Measurements from ENCODE around the gene XPO4. TPM values are rescaled to one million over a fixed set of nuclear protein-coding genes. Genes with fewer than 3 reads are reported as not detected.
"Not testable (repeated sequence)": the region's sequence is repeated elsewhere in the genome, so short reads cannot be mapped to it uniquely, and the experiment has no call there.

The XPO4 gene
- total RNA-seq, 2 experiments from 2014 or later: 22.8 to 26.4 TPM

- H3K4me3 Mint-ChIP-seq: no peak overlapping the region
- peaks cover 60% of the 10 kb centered on the region for H3K36me3 Mint-ChIP-seq (ENCODE audit: low read depth)
- H3K27me3 Mint-ChIP-seq: no peaks in the 10 kb centered on the region
- intact Hi-C loops (cut with DNase I, micrococcal nuclease): no loop called here
- ATAC-seq (no peak), DNase-seq (no peak)
- CTCF ChIA-PET: interaction anchor here (0.6 kb wide), 1 partner anchor 150 kb away, joined by 4 read pairs; no protein-coding TSS in a partner anchor
- POLR2A ChIA-PET: no interaction called here
- H3K9me3 Mint-ChIP-seq (ENCODE audit: low read depth): peaks cover 22% of the 10 kb centered on the region
- peaks cover 32% of the 10 kb centered on the region for H3K4me1 Mint-ChIP-seq
- H3K27ac Mint-ChIP-seq: no peak overlapping the region
Measured at GRCh38 chr13:20769091-20769490, 133.5 kb downstream of the XPO4 start.

- no peak overlapping the region for H3K27ac Mint-ChIP-seq
- peaks cover 22% of the 10 kb centered on the region for H3K9me3 Mint-ChIP-seq (ENCODE audit: low read depth)
- no peak overlapping the region for H3K4me3 Mint-ChIP-seq
- POLR2A ChIA-PET: no interaction called here
- CTCF ChIA-PET: interaction anchor here (0.6 to 1.2 kb wide), 3 partner anchors 12 to 149 kb away, joined by 3 to 4 read pairs (median 3); no protein-coding TSS in a partner anchor
- intact Hi-C loops (cut with DNase I, micrococcal nuclease): no loop called here
- peaks cover 25% of the 10 kb centered on the region for H3K4me1 Mint-ChIP-seq
- H3K27me3 Mint-ChIP-seq: no peaks in the 10 kb centered on the region
- ATAC-seq (no peak), DNase-seq (no peak)
- peaks cover 55% of the 10 kb centered on the region for H3K36me3 Mint-ChIP-seq (ENCODE audit: low read depth)
Measured at GRCh38 chr13:20767309-20767943, 135.1 kb downstream of the XPO4 start.

GRCh38 chr13:20760872-20761271 lies 141.7 kb downstream of the XPO4 start:
- POLR2A ChIA-PET: no interaction called here
- H3K36me3 Mint-ChIP-seq (ENCODE audit: low read depth): peaks cover 28% of the 10 kb centered on the region
- CTCF ChIA-PET: no interaction called here
- no peak overlapping the region for H3K27ac Mint-ChIP-seq
- no peak overlapping the region for H3K4me3 Mint-ChIP-seq
- ATAC-seq (no peak), DNase-seq (no peak)
- intact Hi-C loops (cut with DNase I, micrococcal nuclease): no loop called here
- H3K4me1 Mint-ChIP-seq: no peaks in the 10 kb centered on the region
- no peaks in the 10 kb centered on the region for H3K27me3 Mint-ChIP-seq
- peaks cover 6% of the 10 kb centered on the region for H3K9me3 Mint-ChIP-seq (ENCODE audit: low read depth)

- Mint-ChIP-seq H3K4me3 (no peak overlapping the region), H3K27ac (no peak overlapping the region), H3K9me3 (ENCODE audit: low read depth) (peaks cover 42% of the 10 kb centered on the region), H3K4me1 (no peaks in the 10 kb centered on the region), H3K36me3 (ENCODE audit: low read depth) (peaks cover 62% of the 10 kb centered on the region), H3K27me3 (no peaks in the 10 kb centered on the region)
- intact Hi-C loops (cut with DNase I, micrococcal nuclease): no loop called here
- DNase-seq (no peak), ATAC-seq (no peak)
- ChIA-PET CTCF (no interaction called here), POLR2A (interaction anchor here (0.6 kb wide), 1 partner anchor 54 kb away, joined by 3 read pairs; no protein-coding TSS in a partner anchor)
Measured at GRCh38 chr13:20754009-20754408, 148.5 kb downstream of the XPO4 start.

DNA sequence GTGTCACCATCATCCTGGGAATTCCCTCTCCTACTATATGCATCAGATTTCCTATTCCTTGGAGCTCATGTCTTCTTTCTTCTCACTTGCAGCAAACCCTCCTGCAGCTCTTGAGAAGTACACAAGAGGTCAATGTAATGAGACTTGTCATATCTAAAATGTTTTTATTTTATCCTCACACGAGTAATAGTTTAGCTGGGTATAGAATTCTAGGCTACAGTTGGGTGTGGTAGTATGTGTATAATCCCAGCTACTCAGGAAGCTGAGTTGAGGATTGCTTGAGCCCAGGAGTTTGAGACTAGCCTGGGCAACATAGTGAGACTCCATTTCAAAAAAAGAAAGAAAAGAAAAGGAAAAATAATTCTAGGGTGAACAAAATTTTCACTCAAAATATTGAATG lies 153.2 kb downstream of the XPO4 start:
- H3K27ac Mint-ChIP-seq: no peak overlapping the region
- no peak overlapping the region for H3K4me3 Mint-ChIP-seq
- no peaks in the 10 kb centered on the region for H3K4me1 Mint-ChIP-seq
- ATAC-seq (no peak), DNase-seq (no peak)
- H3K9me3 Mint-ChIP-seq (ENCODE audit: low read depth): peaks cover 54% of the 10 kb centered on the region
- CTCF ChIA-PET: no interaction called here
- no peaks in the 10 kb centered on the region for H3K27me3 Mint-ChIP-seq
- POLR2A ChIA-PET: no interaction called here
- intact Hi-C loops (cut with DNase I, micrococcal nuclease): no loop called here
- peaks cover 53% of the 10 kb centered on the region for H3K36me3 Mint-ChIP-seq (ENCODE audit: low read depth)

DNA sequence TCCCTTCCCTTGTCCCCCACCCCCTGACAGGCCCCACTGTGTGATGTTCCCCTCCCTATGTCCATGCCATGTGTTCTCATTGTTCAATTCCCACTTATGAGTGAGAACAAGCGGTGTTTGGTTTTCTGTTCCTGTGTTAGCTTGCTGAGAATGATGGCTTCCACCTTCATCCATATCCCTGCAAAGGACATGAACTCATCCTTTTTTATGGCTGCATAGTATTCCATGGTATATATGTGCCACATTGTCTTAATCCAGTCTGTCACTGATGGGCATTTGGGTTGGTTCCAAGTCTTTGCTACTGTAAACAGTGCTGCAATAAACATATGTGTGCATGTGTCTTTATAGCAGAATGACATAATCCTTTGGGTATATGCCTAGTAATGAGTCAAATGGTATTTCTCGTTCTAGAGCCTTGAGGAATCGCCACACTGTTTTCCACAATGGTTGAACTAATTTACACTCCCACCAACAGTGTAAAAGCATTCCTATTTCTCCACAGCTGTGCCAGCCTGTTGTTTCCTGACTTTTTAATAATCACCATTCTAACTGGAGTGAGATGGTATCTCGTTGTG lies 158.6 kb downstream of the XPO4 start:
- H3K4me3 Mint-ChIP-seq; H3K27ac Mint-ChIP-seq; H3K27me3 Mint-ChIP-seq; POLR2A ChIA-PET; CTCF ChIA-PET; DNase-seq; H3K4me1 Mint-ChIP-seq; ATAC-seq; intact Hi-C loops (cut with DNase I, micrococcal nuclease): not testable (repeated sequence)
- Mint-ChIP-seq H3K36me3 (ENCODE audit: low read depth) (peaks cover 34% of the 10 kb centered on the region), H3K9me3 (ENCODE audit: low read depth) (peaks cover 19% of the 10 kb centered on the region)

DNA sequence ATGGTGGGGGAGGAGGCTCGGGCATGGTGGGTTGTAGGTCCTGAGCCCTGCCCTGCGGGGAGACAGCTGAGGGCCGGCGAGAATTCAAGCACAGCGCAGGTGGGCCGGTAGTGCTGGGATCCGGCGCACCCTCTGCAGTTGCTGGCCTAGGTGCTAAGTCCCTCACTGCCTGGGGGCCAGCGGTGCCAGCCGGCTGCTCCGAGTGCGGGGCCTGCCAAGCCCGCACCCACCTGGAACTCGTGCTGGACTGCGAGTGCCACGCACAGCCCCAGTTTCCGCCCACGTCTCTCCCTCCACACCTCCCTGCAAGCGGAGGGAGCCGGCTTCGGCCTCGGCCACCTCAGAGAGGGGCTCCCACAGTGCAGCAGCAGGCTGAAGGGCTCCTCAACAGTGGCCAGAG lies 162.5 kb downstream of the XPO4 start:
- DNase-seq (no peak), ATAC-seq (no peak)
- no peaks in the 10 kb centered on the region for H3K9me3 Mint-ChIP-seq (ENCODE audit: low read depth)
- no peak overlapping the region for H3K27ac Mint-ChIP-seq
- no peaks in the 10 kb centered on the region for H3K27me3 Mint-ChIP-seq
- intact Hi-C loops (cut with DNase I, micrococcal nuclease): no loop called here
- POLR2A ChIA-PET: interaction anchor here (0.6 kb wide), 1 partner anchor 464 kb away, joined by 12 read pairs; no protein-coding TSS in a partner anchor
- CTCF ChIA-PET: no interaction called here
- H3K36me3 Mint-ChIP-seq (ENCODE audit: low read depth): peaks cover 21% of the 10 kb centered on the region
- H3K4me1 Mint-ChIP-seq: no peaks in the 10 kb centered on the region
- no peak overlapping the region for H3K4me3 Mint-ChIP-seq

DNA sequence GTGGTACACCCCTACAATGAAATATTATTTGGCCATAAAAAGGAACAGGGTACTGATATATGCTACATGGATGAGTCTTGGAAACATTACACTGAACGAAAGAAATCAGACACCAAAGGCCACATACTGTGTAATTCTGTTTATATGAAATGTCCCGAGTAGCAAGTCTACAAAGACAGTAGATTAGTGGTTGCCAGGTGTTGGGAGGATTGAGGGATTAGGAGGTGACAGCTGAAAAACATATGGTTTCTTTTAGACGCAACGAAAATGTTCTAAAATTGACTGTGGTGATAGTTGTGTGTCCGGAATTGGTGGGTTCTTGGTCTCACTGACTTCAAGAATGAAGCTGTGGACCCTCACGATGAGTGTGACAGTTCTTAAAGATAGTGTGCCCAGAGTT lies 163.9 kb downstream of the XPO4 start:
- no peaks in the 10 kb centered on the region for H3K9me3 Mint-ChIP-seq (ENCODE audit: low read depth)
- peaks cover 16% of the 10 kb centered on the region for H3K36me3 Mint-ChIP-seq (ENCODE audit: low read depth)
- no peak for DNase-seq
- ATAC-seq: no peak
- no peaks in the 10 kb centered on the region for H3K27me3 Mint-ChIP-seq
- intact Hi-C loops (cut with DNase I, micrococcal nuclease): no loop called here
- no peak overlapping the region for H3K27ac Mint-ChIP-seq
- CTCF ChIA-PET: interaction anchor here (0.9 kb wide), 1 partner anchor 16 kb away, joined by 3 read pairs; no protein-coding TSS in a partner anchor
- POLR2A ChIA-PET: no interaction called here
- no peaks in the 10 kb centered on the region for H3K4me1 Mint-ChIP-seq
- H3K4me3 Mint-ChIP-seq: no peak overlapping the region

DNA sequence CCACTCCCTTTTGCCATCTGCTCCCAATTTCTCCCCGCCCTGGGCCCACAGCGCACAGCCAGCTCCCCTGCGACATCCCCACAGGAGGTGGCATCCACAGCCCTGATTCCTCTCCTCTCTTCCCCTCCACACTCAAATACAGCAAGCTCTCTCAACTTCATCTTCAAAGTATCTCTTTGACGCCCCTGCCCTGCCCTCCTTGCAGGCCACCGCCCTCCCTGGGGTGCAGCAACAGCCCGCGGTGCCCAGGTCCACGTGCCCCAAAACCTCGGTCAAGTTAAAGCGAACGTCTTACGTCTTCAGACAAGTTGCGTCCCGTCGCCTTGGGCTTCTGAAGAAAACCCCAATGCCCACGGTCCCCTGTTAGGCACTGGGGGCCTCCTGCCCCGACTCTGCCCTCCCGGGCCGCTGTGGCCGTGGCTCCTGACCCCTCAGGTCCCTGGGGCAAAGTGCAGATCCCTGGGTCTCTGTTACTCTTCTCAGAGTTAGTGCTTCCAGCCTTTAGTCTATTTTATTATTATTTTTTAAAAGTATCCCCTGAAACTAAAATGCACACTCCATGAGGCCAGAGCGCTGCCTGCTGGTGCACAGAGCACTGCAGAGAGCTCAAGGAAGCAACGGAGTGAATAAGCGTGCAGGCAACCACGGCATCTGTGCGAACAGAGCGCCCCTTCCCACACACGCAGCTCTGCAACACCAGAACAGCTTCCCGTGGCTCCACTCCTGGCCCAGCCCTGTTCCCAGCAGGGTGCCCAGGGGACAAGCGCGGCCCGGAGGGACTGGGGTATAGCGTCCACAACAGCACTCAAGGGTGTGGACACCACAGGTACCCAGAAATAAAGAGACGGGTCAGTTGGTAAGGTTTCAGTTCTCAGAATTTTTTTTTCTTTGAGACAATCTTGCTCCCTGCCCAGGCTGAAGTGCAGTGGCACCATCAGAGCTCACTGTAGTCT lies 172.6 kb downstream of the XPO4 start:
- CTCF ChIA-PET: no interaction called here
- intact Hi-C loops (cut with DNase I, micrococcal nuclease): no loop called here
- Mint-ChIP-seq H3K4me1 (no peaks in the 10 kb centered on the region), H3K4me3 (no peak overlapping the region), H3K27me3 (no peaks in the 10 kb centered on the region), H3K27ac (no peak overlapping the region), H3K36me3 (ENCODE audit: low read depth) (peaks cover 26% of the 10 kb centered on the region), H3K9me3 (ENCODE audit: low read depth) (no peaks in the 10 kb centered on the region)
- POLR2A ChIA-PET: no interaction called here
- DNase-seq: no peak
- ATAC-seq: no peak

GRCh38 chr13:20728579-20729311 lies 173.8 kb downstream of the XPO4 start:
- no peaks in the 10 kb centered on the region for H3K27me3 Mint-ChIP-seq
- no peaks in the 10 kb centered on the region for H3K4me1 Mint-ChIP-seq
- no peak overlapping the region for H3K4me3 Mint-ChIP-seq
- intact Hi-C loops (cut with DNase I, micrococcal nuclease): no loop called here
- no peaks in the 10 kb centered on the region for H3K9me3 Mint-ChIP-seq (ENCODE audit: low read depth)
- DNase-seq (no peak), ATAC-seq (no peak)
- no peak overlapping the region for H3K27ac Mint-ChIP-seq
- peaks cover 26% of the 10 kb centered on the region for H3K36me3 Mint-ChIP-seq (ENCODE audit: low read depth)
- ChIA-PET CTCF (no interaction called here), POLR2A (interaction anchor here (0.6 kb wide), 1 partner anchor 99 kb away, joined by 4 read pairs; no protein-coding TSS in a partner anchor)

GRCh38 chr13:20727856-20728255 lies 174.7 kb downstream of the XPO4 start:
- CTCF ChIA-PET: no interaction called here
- ATAC-seq (no peak), DNase-seq (no peak)
- intact Hi-C loops (cut with DNase I, micrococcal nuclease): no loop called here
- Mint-ChIP-seq H3K4me1 (no peaks in the 10 kb centered on the region), H3K9me3 (ENCODE audit: low read depth) (no peaks in the 10 kb centered on the region), H3K27ac (no peak overlapping the region), H3K4me3 (no peak overlapping the region), H3K36me3 (ENCODE audit: low read depth) (peaks cover 26% of the 10 kb centered on the region), H3K27me3 (no peaks in the 10 kb centered on the region)
- POLR2A ChIA-PET: no interaction called here
